Chondrocyte (in vitro differentiated cells): ENCODE data around the gene GPR108. TPM values are rescaled to one million over a fixed set of nuclear protein-coding genes. Genes with fewer than 3 reads are reported as not detected.
A peak's percentile ranks its signal among the peaks of the same experiment; 100 is the strongest.

ENCODE experiments used
- DNase-seq: peaks from one replicate; pipeline ENCODE4 v3.0.0; 2021; ENCODE audit warnings: mixed read lengths, low spot score
- H3K27ac Mint-ChIP-seq: one replicate; pipeline ENCODE4 v1.8.0; 2021; ENCODE audit warnings: mild to moderate bottlenecking, moderate library complexity, mixed read lengths; ENCODE audit not compliant: unreplicated experiment
- H3K27me3 Mint-ChIP-seq: 2 replicates; pipeline ENCODE4 v1.8.0; 2021; ENCODE audit warnings: low read depth, mixed read lengths
- H3K36me3 Mint-ChIP-seq: 2 replicates; pipeline ENCODE4 v1.8.0; 2021; ENCODE audit warnings: low read depth, mixed read lengths
- H3K4me1 Mint-ChIP-seq: 2 replicates; pipeline ENCODE4 v1.8.0; 2021; ENCODE audit warnings: low read depth, mild to moderate bottlenecking, mixed read lengths
- H3K4me3 Mint-ChIP-seq: one replicate; pipeline ENCODE4 v1.8.0; 2021; ENCODE audit warnings: mild to moderate bottlenecking, moderate library complexity, mixed read lengths; ENCODE audit not compliant: unreplicated experiment
- H3K9me3 Mint-ChIP-seq: 2 replicates; pipeline ENCODE4 v1.8.0; 2021; ENCODE audit warnings: low read depth, mixed read lengths
- CTCF ChIP-seq: fragments of 200-600 bp; sonication (generic); IDR thresholded peaks from 2 replicates; pipeline ENCODE4 v1.5.0; 2021; ENCODE audit warnings: antibody characterized with exemption, mild to moderate bottlenecking, moderate library complexity
- total RNA-seq: library from RNA; stranded (reverse); gene quantifications from 3 replicates; pipeline ENCODE4 v1.2.1, GENCODE V29; 2021

The GPR108 gene
- total RNA-seq, 1 donor from 2014 or later = 39.8 TPM

- Mint-ChIP-seq H3K9me3 (peaks cover 4% of the 10 kb centered on the region), H3K4me1 (no peaks in the 10 kb centered on the region), H3K27ac (no peak overlapping the region)
These were observed 47.1 kb downstream of the GPR108 start for GRCh38 chr19:6690160-6690885.

DNA sequence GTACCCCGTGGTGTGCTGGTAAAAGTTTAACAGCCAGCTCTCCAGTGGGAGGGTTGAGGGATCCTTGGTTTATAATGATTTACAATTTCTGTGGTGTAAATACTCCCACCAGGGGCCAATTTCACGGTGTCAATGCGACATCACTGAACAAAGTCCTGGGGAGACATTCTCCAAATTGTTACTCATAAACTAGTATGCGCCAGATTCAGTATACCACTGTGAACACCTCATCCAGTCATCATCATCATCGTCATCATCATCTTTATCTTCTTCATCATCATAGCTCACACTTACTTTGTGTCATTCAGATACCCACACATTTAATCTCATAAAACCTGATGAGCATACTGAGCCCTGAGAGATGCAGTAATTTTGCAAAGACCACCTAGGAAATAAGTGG, 50.3 kb downstream of the GPR108 start:
- Mint-ChIP-seq H3K27me3 (peaks cover 26% of the 10 kb centered on the region), H3K9me3 (peaks cover 4% of the 10 kb centered on the region), H3K4me3 (no peak overlapping the region), H3K4me1 (no peaks in the 10 kb centered on the region), H3K36me3 (no peaks in the 10 kb centered on the region), H3K27ac (no peak overlapping the region)
- TF ChIP-seq CTCF = no peak
- peak; percentile 1 for DNase-seq

More at GRCh38 chr19:6690160-6690885, 47.1 kb downstream of the GPR108 start:
- no peaks in the 10 kb centered on the region for H3K36me3 Mint-ChIP-seq
- H3K4me3 Mint-ChIP-seq = no peak overlapping the region
- DNase-seq = peak; percentile 20
- no peak for TF ChIP-seq CTCF
- peaks cover 6% of the 10 kb centered on the region for H3K27me3 Mint-ChIP-seq

- peaks cover 30% of the 10 kb centered on the region for H3K27me3 Mint-ChIP-seq
- no peak overlapping the region for H3K4me3 Mint-ChIP-seq
- peak; percentile 22 for DNase-seq
- no peaks in the 10 kb centered on the region for H3K36me3 Mint-ChIP-seq
- TF ChIP-seq CTCF = no peak
- no peak overlapping the region for H3K27ac Mint-ChIP-seq
- H3K9me3 Mint-ChIP-seq = peaks cover 4% of the 10 kb centered on the region
- no peaks in the 10 kb centered on the region for H3K4me1 Mint-ChIP-seq
These were observed 50.8 kb downstream of the GPR108 start for GRCh38 chr19:6686628-6686975.

GRCh38 chr19:6685962-6686627, 51.3 kb downstream of the GPR108 start:
- TF ChIP-seq CTCF = no peak
- Mint-ChIP-seq H3K9me3 (peaks cover 4% of the 10 kb centered on the region), H3K4me3 (no peak overlapping the region), H3K4me1 (no peaks in the 10 kb centered on the region), H3K27me3 (peaks cover 31% of the 10 kb centered on the region), H3K36me3 (no peaks in the 10 kb centered on the region), H3K27ac (no peak overlapping the region)
- DNase-seq = peak; percentile 41

GRCh38 chr19:6685482-6685881, 51.9 kb downstream of the GPR108 start:
- peak; percentile 22 for DNase-seq
- Mint-ChIP-seq H3K9me3 (peaks cover 6% of the 10 kb centered on the region), H3K36me3 (no peaks in the 10 kb centered on the region), H3K27ac (no peak overlapping the region), H3K27me3 (peaks cover 35% of the 10 kb centered on the region), H3K4me3 (no peak overlapping the region), H3K4me1 (no peaks in the 10 kb centered on the region)
- no peak for TF ChIP-seq CTCF
